H1 (cell line): ENCODE measurements around the gene CYP4Z1. TPM values are rescaled to one million over a fixed set of nuclear protein-coding genes. Genes with fewer than 3 reads are reported as not detected.

ENCODE experiments used
- CEBPB ChIP-seq: IDR thresholded peaks from 2 replicates; pipeline ENCODE4 v1.6.1; 2012; ENCODE audit warnings: low read depth, low read length
- CHD2 ChIP-seq: IDR thresholded peaks from 2 replicates; pipeline ENCODE4 v1.6.1; 2012; ENCODE audit warnings: low read length, improper control_type of control experiment
- CHD7 ChIP-seq: fragments of 300-600 bp; sonication (generic); IDR thresholded peaks from 2 replicates; pipeline ENCODE4 v1.7.1; 2012; ENCODE audit warnings: low read length, moderate library complexity, mild to moderate bottlenecking, inconsistent platforms; ENCODE audit not compliant: insufficient replicate concordance
- FOSL1 ChIP-seq: IDR thresholded peaks from 2 replicates; pipeline ENCODE4 v1.6.1; 2011; ENCODE audit warnings: mild to moderate bottlenecking, low read depth, low read length, moderate library complexity; ENCODE audit not compliant: insufficient read depth
- NRF1 ChIP-seq: IDR thresholded peaks from 2 replicates; pipeline ENCODE4 v1.6.1; 2011; ENCODE audit warnings: mild to moderate bottlenecking, low read depth, low read length, improper control_type of control experiment
- PHF8 ChIP-seq: fragments of 200-600 bp; sonication (generic); conservative IDR thresholded peaks from 2 replicates; pipeline ENCODE4 v1.7.1; 2012; ENCODE audit warnings: low read depth, mild to moderate bottlenecking, inconsistent platforms, low read length, moderate library complexity
- POLR2AphosphoS5 ChIP-seq: IDR thresholded peaks from 2 replicates; pipeline ENCODE4 v1.6.1; 2011; ENCODE audit warnings: low read depth, low read length
- RAD21 ChIP-seq, 2 experiments: IDR thresholded peaks in 1 of 2; conservative IDR thresholded peaks in 1 of 2; 2 replicates each; pipeline ENCODE4 v1.6.1; 2011; ENCODE audit warnings: low read depth in 2 of 2, low read length in 2 of 2, improper control_type of control experiment in 1 of 2, inconsistent platforms in 1 of 2, mild to moderate bottlenecking in 1 of 2, moderate library complexity in 1 of 2
- RFX5 ChIP-seq: IDR thresholded peaks from 2 replicates; pipeline ENCODE4 v1.6.1; 2011; ENCODE audit warnings: low read depth, low read length, improper control_type of control experiment, borderline replicate concordance
- SIN3A ChIP-seq, 2 experiments: IDR thresholded peaks in 1 of 2; conservative IDR thresholded peaks in 1 of 2; 2 replicates each; pipeline ENCODE4 v1.6.1; 2011 to 2012; ENCODE audit warnings: low read length in 2 of 2, improper control_type of control experiment in 1 of 2, low read depth in 1 of 2, mild to moderate bottlenecking in 1 of 2
- TAF1 ChIP-seq: IDR thresholded peaks from 2 replicates; pipeline ENCODE4 v1.6.1; 2011; ENCODE audit warnings: mild to moderate bottlenecking, low read depth, low read length
- polyA plus RNA-seq, 7 experiments: library from polyadenylated mRNA; depleted of rRNA in 3 of 7; stranded (reverse) in 5 of 7; unstranded in 2 of 7; fragments of >200 nt in 5 of 7; fragments of 200-250 nt in 2 of 7; gene quantifications; 1 replicate in 5 of 7; 2 replicates in 1 of 7; 4 replicates in 1 of 7; pipeline versions ENCODE4 v1.2.1 to v1.2.3, GENCODE V29; 2011 to 2013; ENCODE audit warnings: missing spikeins in 2 of 7, mixed read lengths in 2 of 7
- total RNA-seq: library from RNA; stranded (reverse); fragmentation: NEBNext Ultra II Directional; extraction: Animal tissue kit (Norgen Biotek cat#: 25700); gene quantifications from 2 replicates; pipeline ENCODE4 v1.2.1, GENCODE V29; 2021

The CYP4Z1 gene
- total and polyA plus RNA-seq, 2 of the 8 experiments (the other 6 are each of a cell fraction or from before 2014, with no cell fraction given) = not detected

- no peak for TF ChIP-seq CHD7
- TF ChIP-seq CHD2 = no peak
- no peak for TF ChIP-seq RFX5
- TF ChIP-seq SIN3A (conservative IDR thresholded peaks at IDR 0.05 in 1 of 2, IDR thresholded peaks at IDR 0.05 in 1 of 2; ENCODE audit: low read depth in 1 of 2, low read length in 2 of 2) = no peak
- no peak for TF ChIP-seq NRF1
- no peak for TF ChIP-seq POLR2AphosphoS5
- TF ChIP-seq CEBPB = no peak
- no peak for TF ChIP-seq RAD21 (IDR thresholded peaks at IDR 0.05 in 1 of 2, conservative IDR thresholded peaks at IDR 0.05 in 1 of 2; ENCODE audit: low read depth in 2 of 2, low read length in 2 of 2)
- no peak for TF ChIP-seq FOSL1
- TF ChIP-seq TAF1 = no peak
- TF ChIP-seq PHF8 = no peak
- TF ChIP-seq, all 59 proteins: peak for 0
These were observed 61.2 kb downstream of the CYP4Z1 start (continued) for GRCh38 chr1:47128221-47128620.
